OCI-LY3 (cell line): Measurements from ENCODE around the gene VCX2.

Experiments used
- CTCF ChIP-seq: fragments of 200-600, 300-600 bp; sonication (generic); IDR thresholded peaks from 2 replicates; pipeline ENCODE4 v1.5.1; 2014; ENCODE audit warnings: antibody characterized with exemption, low read length, low read depth
- EZH2phosphoT487 ChIP-seq: fragments of 200-600 bp; shearing (Covaris generic); IDR thresholded peaks from 2 replicates; pipeline ENCODE4 v1.6.1; 2018; ENCODE audit warnings: antibody characterized with exemption, mixed run types, low read depth

- TF ChIP-seq CTCF = no peak
- no peak for TF ChIP-seq EZH2phosphoT487
Observed at GRCh38 chrX:8196776-8197175, 25.7 kb upstream of the VCX2 start.
